ENCODE results near the gene SMAD6. TPM values are rescaled to one million over a fixed set of nuclear protein-coding genes. Genes with fewer than 3 reads are reported as not detected.
A peak's percentile ranks its signal among the peaks of the same experiment; 100 is the strongest.

Gene SMAD6
- total and polyA plus RNA-seq, 2 donors (not counting 1 experiment from before 2014, with no cell fraction given) = 1.2 to 8.9 TPM

GRCh38 chr15:66700412-66700801 lies 1.6 kb upstream of the SMAD6 start:
- H3K27ac ChIP-seq (ENCODE audit: insufficient read depth, low read length) = peak overlapping the region; percentile 38
- no peak overlapping the region for H3K9ac ChIP-seq (ENCODE audit: insufficient read depth, low read length)

GRCh38 chr15:66700802-66701421 lies 1.1 kb upstream of the SMAD6 start:
- DNase-seq (ENCODE audit: low read depth in 2 of 2) = peak; percentile 94 to 95
- H3K4me2 ChIP-seq (ENCODE audit: extremely low read depth, insufficient read depth, low read length) = peak overlapping the region; percentile 89

More at GRCh38 chr15:66700412-66700801, 1.6 kb upstream of the SMAD6 start:
- Histone ChIP-seq H3K9me3 (ENCODE audit: control insufficient read depth, insufficient read depth, low read depth, low read length) (no peaks in the 10 kb centered on the region), H3K79me2 (ENCODE audit: control insufficient read depth, insufficient read depth, low read length) (peaks cover 29% of the 10 kb centered on the region), H3K27me3 (ENCODE audit: control insufficient read depth, insufficient read depth, low read length) (no peaks in the 10 kb centered on the region), H2AFZ (ENCODE audit: low read length) (peak overlapping the region; percentile 85), H3K36me3 (ENCODE audit: control insufficient read depth, insufficient read depth, low read length) (no peaks in the 10 kb centered on the region), H3K4me3 (replicated peaks in 1 of 4; ENCODE audit: control extremely low read depth in 1 of 4, insufficient read depth in 1 of 4, low read depth in 3 of 4, low read length in 4 of 4) (peak overlapping the region; percentile 56 to 67 (median 58)), H4K20me1 (ENCODE audit: control insufficient read depth, extremely low read depth, insufficient read depth, low read length) (no peaks in the 10 kb centered on the region), H3K4me2 (ENCODE audit: extremely low read depth, insufficient read depth, low read length) (peak overlapping the region; percentile 89), H3K4me1 (ENCODE audit: control insufficient read depth, extremely low read depth, insufficient read depth, low read length) (peaks cover 12% of the 10 kb centered on the region)
- DNase-seq (ENCODE audit: low read depth in 2 of 2) = no peak
- TF ChIP-seq CTCF (conservative IDR thresholded peaks at IDR 0.05 in 1 of 2, IDR thresholded peaks at IDR 0.05 in 1 of 2; ENCODE audit: low read depth in 1 of 2, low read length in 2 of 2) (no peak), EZH2 (IDR thresholded peaks at IDR 0.05; ENCODE audit: low read length, missing control alignments) (no peak)

More at GRCh38 chr15:66700802-66701421, 1.1 kb upstream of the SMAD6 start:
- peaks cover 15% of the 10 kb centered on the region for H3K4me1 ChIP-seq (ENCODE audit: control insufficient read depth, extremely low read depth, insufficient read depth, low read length)
- no peak for TF ChIP-seq EZH2 (IDR thresholded peaks at IDR 0.05; ENCODE audit: low read length, missing control alignments)
- no peak for TF ChIP-seq CTCF (conservative IDR thresholded peaks at IDR 0.05 in 1 of 2, IDR thresholded peaks at IDR 0.05 in 1 of 2; ENCODE audit: low read depth in 1 of 2, low read length in 2 of 2)
- peak overlapping the region; percentile 85 for H2AFZ ChIP-seq (ENCODE audit: low read length)
- peak overlapping the region; percentile 55 for H3K9ac ChIP-seq (ENCODE audit: insufficient read depth, low read length)
- H4K20me1 ChIP-seq (ENCODE audit: control insufficient read depth, extremely low read depth, insufficient read depth, low read length) = no peaks in the 10 kb centered on the region
- peaks cover 34% of the 10 kb centered on the region for H3K79me2 ChIP-seq (ENCODE audit: control insufficient read depth, insufficient read depth, low read length)
- H3K27ac ChIP-seq (ENCODE audit: insufficient read depth, low read length) = peak overlapping the region; percentile 75
- H3K9me3 ChIP-seq (ENCODE audit: control insufficient read depth, insufficient read depth, low read depth, low read length) = no peaks in the 10 kb centered on the region
- H3K36me3 ChIP-seq (ENCODE audit: control insufficient read depth, insufficient read depth, low read length) = no peaks in the 10 kb centered on the region
- no peaks in the 10 kb centered on the region for H3K27me3 ChIP-seq (ENCODE audit: control insufficient read depth, insufficient read depth, low read length)
- H3K4me3 ChIP-seq (replicated peaks in 1 of 4; ENCODE audit: control extremely low read depth in 1 of 4, insufficient read depth in 1 of 4, low read depth in 3 of 4, low read length in 4 of 4) = peak overlapping the region; percentile 58 to 72 (median 62)

All from fibroblast of lung (primary cell).